Retinal pigment epithelial cell (primary cell): ENCODE data around the gene GRPEL1.

Experiments used
- DNase-seq: peaks from one replicate; pipeline ENCODE4 v3.0.0-alpha.2; 2010; ENCODE audit warnings: low read depth
- H3K4me3 ChIP-seq: 2 replicates; pipeline ENCODE4 v1.5.1; 2011; ENCODE audit warnings: mild to moderate bottlenecking, low read length, control low read depth, moderate library complexity
- CTCF ChIP-seq: conservative IDR thresholded peaks from 2 replicates; pipeline ENCODE4 v1.5.1; 2011; ENCODE audit warnings: low read depth, low read length, control low read depth, inconsistent platforms

GRPEL1 gene

GRCh38 chr4:7023901-7024300, 44.0 kb downstream of the GRPEL1 start:
- no peak for TF ChIP-seq CTCF
- H3K4me3 ChIP-seq: no peak overlapping the region
- DNase-seq: no peak

DNA sequence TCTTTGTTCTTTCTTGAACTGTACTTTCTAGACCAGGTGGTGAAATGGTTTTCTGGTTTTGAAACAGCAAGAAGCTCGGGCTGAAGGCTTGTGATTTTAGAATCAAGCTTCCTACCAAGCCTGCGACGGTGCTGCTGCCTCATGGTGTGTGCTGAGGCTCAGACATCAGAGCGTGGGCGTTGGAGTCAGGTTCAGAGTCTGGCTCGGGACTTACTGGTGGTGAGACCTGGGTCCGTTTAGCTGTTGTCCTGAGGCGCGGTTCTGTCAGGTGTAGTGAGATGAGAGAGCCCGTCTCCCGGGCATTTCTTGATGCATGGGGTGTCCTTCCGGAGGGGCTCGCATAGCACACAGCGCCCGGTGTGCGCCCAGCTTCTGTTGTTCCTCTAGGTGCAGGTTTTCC, 44.4 kb downstream of the GRPEL1 start:
- TF ChIP-seq CTCF: no peak
- H3K4me3 ChIP-seq: no peak overlapping the region
- DNase-seq: no peak

DNA sequence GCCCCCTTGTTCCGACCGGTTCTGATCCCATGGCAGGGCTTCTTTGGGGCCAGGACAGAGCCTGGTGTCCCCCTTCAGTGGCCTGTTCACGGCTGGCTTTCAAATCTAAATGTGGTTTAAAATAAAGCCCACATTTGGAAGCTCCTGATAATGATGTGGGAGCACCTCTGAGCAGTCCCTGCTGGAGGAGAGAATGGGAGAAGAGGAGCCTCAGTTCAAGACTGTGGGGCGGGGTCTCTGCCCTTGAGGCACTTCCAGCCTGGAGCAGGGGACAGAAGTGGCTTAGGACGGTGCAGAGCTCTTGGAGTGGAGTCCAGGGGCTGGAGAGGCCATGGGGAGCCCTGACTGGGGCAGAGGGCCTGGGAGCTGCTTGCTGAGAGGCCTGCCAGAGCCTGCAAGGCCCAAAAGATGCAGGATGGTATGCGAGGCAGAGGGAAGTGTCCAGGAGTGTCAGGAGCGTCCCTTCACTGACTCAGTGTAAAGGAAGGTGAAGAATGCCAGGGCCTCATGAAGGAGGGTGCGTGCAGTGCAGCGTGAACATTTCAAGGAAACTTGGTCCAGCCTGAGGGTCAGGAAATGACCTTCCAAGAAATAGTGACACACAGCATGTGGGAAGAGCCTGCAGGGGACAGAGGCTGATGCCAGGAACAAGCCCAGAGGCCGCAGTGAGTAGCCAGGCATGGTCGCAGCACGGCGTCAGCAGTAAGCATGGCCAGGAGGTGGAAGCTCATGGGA, 45.8 kb downstream of the GRPEL1 start:
- H3K4me3 ChIP-seq: no peak overlapping the region
- no peak for TF ChIP-seq CTCF
- no peak for DNase-seq

DNA sequence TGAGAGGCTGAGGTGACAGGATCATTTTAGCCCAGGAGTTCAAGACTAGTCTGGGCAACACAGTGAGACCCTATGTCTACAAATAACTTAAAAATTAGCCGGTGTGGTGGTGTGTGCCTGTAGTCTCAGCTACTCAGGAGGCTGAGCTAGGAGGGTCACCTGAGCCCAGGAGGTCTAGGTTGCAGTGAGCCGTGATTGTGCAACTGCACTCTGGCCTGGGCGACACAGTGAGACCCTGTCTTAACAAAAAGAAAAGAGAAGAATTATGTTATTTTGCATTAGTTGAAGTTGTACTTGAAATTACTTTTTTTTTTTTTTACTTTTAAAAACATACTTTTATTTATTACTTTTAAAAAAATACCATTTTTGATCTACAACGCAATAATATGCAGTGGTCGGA, 46.5 kb downstream of the GRPEL1 start:
- H3K4me3 ChIP-seq: no peak overlapping the region
- DNase-seq: no peak
- no peak for TF ChIP-seq CTCF

GRCh38 chr4:7020856-7021255, 47.0 kb downstream of the GRPEL1 start:
- TF ChIP-seq CTCF: no peak
- no peak overlapping the region for H3K4me3 ChIP-seq
- DNase-seq: no peak

DNA sequence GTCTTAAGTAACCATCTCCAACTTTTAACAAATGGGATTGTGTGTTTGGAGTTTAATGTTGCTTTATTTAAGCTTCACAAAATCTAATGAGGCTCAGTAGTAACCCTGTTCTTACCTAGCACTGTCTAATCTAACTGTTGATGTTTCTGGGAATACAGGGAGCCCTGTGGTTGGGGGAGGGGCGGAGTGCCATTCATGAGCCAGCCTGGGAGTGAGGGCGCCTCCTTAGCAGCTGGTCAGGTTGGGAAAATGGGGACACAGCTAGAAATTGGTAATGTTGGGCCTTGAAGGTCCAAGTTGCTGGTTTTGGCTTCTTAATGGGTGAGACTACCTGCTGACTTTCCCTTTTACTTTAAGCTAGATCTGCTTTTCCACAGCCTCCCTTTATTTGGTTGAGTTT, 47.6 kb downstream of the GRPEL1 start:
- TF ChIP-seq CTCF: no peak
- H3K4me3 ChIP-seq: no peak overlapping the region
- no peak for DNase-seq

DNA sequence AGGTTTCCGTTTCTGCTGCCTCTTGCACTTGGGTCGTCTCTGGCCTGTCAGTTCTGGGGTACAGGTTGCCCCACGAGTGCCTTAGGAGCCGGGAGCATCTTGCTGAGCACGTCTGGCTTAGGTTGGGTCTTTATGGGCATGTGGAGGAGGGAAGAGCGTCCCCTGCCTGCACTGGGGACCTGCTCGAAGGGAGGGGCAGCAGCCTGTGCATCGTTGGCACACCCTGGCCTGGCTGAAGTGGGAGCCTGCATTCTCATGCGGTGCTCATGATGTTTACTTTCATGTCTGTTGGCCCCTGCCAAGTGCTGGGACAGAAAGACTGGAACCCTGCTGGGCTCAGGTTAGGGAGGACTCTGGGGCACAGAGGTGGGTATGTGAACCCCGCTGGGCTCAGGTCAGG, 48.5 kb downstream of the GRPEL1 start:
- DNase-seq: no peak
- H3K4me3 ChIP-seq: no peak overlapping the region
- TF ChIP-seq CTCF: no peak
